Stimulated activated CD8-positive, alpha-beta memory T cell treated with anti-CD3 and anti-CD28 coated beads, Interleukin-7, amount 100 ng/mL, for 48 hours (primary cell): ENCODE data around the gene PIK3R1.
A peak's percentile ranks its signal among the peaks of the same experiment; 100 is the strongest.

Experiments
- DNase-seq, 2 donors: peaks; one replicate each; pipeline ENCODE4 v3.0.0-alpha.2; 2020; ENCODE audit warnings: low read depth in 1 of 2; ENCODE audit errors: extremely low read depth in 1 of 2

Gene PIK3R1

DNA sequence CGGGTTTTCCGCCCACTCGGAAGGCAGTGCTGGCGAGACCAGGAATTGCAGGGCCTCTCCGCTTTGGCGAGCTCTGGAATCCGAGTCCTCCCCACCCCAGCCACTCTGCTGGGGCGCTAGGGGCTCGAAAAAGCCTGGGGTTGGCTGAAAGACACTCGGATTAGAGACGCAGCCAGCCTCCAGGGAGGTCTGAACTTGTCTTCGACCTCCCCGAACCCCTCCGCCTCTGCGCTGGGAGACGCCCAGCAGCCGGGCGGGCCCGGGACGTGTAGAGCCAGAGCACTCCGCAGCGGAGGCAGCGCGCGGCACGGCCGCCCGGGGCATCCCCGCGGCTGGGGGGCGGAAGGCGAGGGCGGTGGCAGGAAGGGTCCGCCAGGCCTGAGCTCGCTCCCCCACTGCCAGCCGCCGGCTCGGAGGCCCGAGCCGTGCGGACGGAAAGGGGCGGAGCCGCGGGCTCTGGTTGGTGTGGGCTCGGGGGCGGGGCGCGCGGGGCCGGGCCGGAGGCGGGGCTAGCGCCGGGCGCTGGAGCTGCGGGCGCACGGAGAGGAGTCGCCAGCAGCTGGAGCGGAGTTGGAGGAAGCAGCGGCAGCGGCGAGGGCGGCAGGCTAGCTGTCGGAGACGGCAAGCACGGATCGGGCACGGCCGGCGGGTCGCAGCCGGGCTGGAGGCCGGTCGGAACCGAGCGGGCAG is at the start of gene PIK3R1:
PIK3R1 (plus strand) TSS at position 549 of the 690 bp plus-strand sequence. CDS start 10,920 bp downstream, outside the sequence.
- peak; percentile 86 to 93 for DNase-seq

DNA sequence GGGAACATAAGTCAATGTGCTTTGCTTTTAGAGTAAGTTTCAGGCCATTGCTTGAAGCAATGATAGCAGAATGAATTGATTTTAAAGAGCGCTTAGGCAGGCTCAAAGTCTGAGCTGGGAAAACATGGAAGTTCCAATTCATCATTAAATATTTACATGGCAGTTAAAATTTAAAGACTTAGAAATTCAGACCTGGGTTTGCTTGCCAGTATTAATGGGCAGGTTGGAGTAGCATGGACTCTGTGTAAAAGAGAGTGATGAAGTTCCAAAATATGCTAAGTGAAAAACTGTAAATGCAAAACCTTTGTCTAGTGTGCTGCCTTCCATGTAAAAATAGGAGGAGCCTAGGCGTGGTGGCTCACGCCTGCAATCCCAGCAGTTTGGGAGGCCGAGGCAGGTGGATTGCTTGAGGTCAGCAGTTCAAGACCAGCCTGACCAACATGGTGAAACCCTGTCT is 48.3 kb upstream of the PIK3R1 start:
- no peak for DNase-seq

DNA sequence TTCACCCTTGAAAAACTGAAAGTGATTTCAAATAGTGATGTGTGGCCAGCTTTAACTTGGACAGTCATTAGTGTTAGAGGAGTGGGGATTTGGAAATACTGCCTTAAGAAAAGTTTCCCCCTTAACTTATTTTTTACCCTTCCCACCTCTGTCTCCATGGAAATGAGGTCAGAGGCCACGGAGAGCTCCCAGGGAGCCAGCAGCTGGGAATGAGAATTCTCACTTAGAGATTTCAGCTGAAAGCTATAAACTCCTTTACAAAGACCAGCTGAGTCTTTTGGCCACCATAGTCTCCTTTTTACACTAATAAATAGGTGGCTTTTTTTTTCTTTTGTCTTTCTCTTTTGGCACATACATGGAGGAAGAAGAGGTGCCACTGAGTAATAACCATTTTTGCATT is 45.7 kb upstream of the PIK3R1 start:
- no peak for DNase-seq

- no peak for DNase-seq
Observed at GRCh38 chr5:68170826-68171558, 44.6 kb upstream of the PIK3R1 start.

DNA sequence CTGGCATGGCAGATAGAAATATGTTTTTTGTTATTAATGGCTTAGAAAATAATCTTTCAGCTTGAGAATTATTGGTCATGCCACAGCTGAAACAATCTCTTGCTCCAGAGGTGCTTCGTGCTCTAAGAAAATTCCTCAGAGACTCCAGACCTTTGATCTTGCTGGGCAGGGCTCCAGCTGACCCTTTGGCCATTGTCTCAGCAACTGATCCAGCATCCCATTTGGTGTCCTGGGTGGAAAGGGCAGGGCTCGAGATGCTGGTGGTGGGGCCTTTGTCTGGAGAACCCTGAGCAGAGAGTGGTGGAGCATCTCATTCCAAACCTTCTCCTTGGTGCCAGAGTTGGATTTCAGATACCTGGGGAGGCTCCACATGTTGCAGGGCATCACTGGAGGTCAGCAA is 43.2 kb upstream of the PIK3R1 start:
- no peak for DNase-seq

DNA sequence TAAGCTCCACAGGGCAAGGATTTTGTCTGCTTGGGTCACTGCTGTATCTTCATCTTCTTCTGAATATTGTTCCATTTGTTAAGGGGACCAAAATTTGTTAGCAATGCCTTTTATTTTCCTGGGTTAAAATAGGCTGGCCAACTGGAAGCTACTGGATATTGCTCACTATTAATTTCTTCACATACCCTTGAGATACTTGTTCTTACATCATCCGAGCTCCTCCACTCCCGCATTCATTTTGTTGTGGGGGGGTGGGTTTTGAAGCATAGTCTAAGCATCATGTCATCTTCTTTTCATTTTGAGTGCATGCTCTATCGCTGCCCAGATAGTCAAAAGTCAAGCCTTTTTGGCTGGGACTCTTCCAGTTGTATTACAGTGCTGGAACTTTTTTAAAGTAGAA is 42.5 kb upstream of the PIK3R1 start:
- DNase-seq = no peak

DNA sequence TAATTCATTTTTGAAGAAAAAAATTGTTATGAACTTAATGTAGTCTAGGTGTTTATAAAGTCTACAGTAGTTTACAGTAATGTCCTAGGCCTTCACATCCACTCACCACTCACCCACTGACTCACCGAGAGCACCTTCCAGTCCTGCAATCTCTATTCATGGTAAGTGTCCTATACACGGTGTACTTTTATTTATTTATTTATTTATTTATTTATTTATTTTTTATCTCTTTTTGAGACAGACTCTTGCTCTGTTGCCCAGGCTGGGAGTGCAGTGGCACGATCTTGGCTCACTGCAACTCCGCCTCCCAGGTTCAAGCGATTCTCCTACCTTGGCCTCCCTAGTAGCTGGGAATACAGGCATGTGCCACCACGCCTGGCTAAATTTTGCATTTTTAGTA is 39.3 kb upstream of the PIK3R1 start:
- no peak for DNase-seq

- no peak for DNase-seq
Observed at GRCh38 chr5:68176802-68177479, 38.6 kb upstream of the PIK3R1 start.

- DNase-seq = no peak
Observed at GRCh38 chr5:68177676-68178075, 37.9 kb upstream of the PIK3R1 start.

DNA sequence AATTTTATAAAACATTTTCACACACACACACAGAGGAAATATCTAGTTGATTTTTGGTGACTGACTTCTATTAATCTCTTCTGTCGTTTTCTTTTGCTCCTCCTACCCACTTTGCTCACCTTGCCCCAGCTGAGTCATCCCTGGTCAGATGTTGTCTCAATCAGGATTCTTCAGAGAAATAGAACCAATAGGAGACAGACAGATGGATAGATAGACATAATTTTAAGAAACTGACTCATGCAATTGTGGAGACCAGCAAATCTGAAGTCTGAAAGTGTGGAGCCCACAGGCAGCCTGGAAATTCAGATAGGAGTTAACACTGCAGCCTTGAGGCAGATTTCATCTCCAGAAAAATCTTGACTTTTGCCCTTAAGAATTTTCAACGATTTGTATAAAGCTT is 37.0 kb upstream of the PIK3R1 start:
- DNase-seq = peak in 1 of 2 donors; percentile 18

- no peak for DNase-seq
Observed at GRCh38 chr5:68180121-68181038, 35.2 kb upstream of the PIK3R1 start.

DNA sequence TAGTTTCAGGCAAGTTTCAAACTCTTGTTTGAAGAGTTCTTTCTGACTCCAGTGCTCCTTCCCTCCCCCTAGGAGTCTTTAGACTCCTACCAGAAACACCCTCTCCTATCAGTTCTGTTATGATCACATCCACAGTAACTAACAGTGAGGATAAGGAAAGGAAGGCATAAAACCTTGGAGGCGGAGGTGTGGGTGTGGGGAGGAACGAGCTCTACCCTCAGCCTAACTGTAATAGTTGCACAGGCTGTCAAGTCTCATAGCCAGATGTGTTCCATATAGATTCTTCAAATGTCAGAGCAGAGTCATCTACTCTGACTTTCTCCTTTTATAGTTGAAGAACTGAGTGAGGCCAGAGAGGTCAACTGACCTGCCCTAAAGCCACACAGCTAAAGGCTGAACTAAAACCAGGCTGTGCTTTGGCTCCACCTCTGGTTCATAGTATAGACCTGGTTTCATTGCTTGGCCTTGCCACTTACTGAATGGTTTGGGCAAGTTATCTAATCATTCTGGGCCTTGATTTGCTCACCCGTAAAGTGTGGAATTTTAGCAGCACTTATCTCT is 34.4 kb upstream of the PIK3R1 start:
- DNase-seq = no peak

- no peak for DNase-seq
Observed at GRCh38 chr5:68182094-68182493, 33.5 kb upstream of the PIK3R1 start.

GRCh38 chr5:68182534-68182933 is 33.0 kb upstream of the PIK3R1 start:
- DNase-seq = no peak

DNA sequence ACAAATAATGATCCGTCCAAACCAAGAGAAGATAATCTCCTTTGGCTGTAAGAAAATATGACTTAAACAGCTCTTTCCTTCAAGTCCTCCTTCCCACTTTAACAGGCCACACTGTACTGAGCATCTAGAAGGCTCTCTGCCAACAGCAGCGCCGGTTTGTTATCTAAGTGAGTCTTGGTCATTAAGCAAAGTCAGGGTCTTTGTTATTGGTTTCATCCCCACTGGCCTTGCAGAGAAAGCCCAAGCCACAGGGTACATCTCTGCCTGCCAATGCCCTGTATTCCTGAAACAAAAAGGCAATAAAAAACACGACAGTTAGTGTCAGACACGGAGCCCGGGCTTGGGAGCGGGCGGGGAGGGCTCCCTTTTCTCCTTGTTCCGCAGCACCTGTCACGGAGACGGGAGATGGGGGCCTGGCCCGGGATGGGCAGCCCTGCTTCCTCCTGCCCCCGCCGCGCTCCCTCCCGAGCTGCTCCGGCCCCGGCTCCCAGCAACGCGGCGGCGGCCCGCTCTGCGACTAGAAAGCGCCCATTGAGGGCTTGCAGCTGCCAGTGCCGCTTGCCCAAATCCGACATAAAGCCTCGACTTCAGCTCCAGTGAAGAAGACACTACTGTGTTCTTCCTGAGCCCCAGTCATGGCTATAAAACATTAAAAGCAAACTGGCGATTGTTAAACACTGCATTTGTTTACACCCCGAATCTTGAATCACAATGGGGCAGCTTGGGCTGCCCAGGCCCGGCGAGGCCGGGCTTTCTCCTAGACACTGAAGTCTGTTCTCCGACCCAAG is 28.1 kb upstream of the PIK3R1 start:
- no peak for DNase-seq

GRCh38 chr5:68189171-68189570 is 26.4 kb upstream of the PIK3R1 start:
- no peak for DNase-seq

GRCh38 chr5:68189613-68190012 is 25.9 kb upstream of the PIK3R1 start:
- DNase-seq = no peak

DNA sequence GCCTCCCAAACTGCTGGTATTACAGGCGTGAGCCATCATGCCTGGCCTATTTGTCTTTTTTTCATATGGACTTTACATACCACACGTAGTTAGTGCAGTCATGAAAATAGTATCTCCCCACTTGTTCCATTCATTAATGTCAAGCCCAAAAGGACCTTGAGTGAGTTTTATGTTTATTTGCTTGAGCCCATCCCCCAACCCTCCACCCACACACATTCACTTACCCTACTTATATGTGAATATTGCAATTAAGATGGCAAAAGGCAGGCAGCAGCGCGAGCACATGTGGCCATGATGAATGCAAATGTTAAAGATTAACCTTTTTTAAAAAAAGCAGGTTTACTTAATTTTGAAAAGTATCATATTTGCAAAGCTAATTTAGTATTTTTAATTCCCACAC is 24.9 kb upstream of the PIK3R1 start:
- no peak for DNase-seq

DNA sequence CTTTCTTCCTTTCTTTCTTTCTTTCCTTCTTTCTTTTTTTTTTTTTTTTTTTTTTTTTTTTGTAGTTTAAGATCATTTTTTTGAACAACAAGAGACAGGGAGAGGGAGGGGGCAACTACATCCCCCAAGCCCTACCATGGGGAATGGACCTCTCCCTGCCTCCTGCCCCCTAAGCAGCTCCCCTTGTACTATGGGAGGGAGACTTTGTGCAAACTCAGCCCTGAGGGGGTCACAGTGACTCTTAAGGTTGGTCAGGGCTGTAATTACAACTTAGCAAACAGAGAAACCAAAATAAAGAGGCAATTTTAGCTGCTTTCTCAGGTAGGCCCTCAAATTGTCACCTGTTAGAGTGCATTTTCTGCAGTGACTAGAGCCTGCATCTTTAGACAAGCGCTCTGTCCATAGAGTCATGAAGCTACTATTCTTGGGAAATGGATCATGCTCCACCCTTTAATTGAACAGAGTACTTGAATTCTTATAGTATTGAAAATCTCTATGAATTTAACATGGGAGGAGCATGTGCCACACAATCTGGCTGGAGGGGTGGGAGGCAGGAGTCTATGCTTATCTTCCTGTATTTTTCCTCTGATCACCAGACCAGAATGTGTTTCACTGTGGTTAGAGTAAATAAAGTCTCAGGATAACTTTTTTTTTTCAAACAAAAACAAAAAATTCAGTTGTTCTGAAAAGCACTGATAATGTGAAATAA is 24.3 kb upstream of the PIK3R1 start:
- DNase-seq = no peak
